Chondrocyte (in vitro differentiated cells): Measurements from ENCODE around the gene DCAF8L2. TPM values are rescaled to one million over a fixed set of nuclear protein-coding genes. Genes with fewer than 3 reads are reported as not detected.
"Not testable (repeated sequence)": the region's sequence is repeated elsewhere in the genome, so short reads cannot be mapped to it uniquely, and the experiment has no call there.

Experiments used
- DNase-seq: peaks from one replicate; pipeline ENCODE4 v3.0.0; 2021; ENCODE audit warnings: mixed read lengths, low spot score
- H3K27ac Mint-ChIP-seq: one replicate; pipeline ENCODE4 v1.8.0; 2021; ENCODE audit warnings: mild to moderate bottlenecking, moderate library complexity, mixed read lengths; ENCODE audit not compliant: unreplicated experiment
- H3K27me3 Mint-ChIP-seq: 2 replicates; pipeline ENCODE4 v1.8.0; 2021; ENCODE audit warnings: low read depth, mixed read lengths
- H3K36me3 Mint-ChIP-seq: 2 replicates; pipeline ENCODE4 v1.8.0; 2021; ENCODE audit warnings: low read depth, mixed read lengths
- H3K4me1 Mint-ChIP-seq: 2 replicates; pipeline ENCODE4 v1.8.0; 2021; ENCODE audit warnings: low read depth, mild to moderate bottlenecking, mixed read lengths
- H3K4me3 Mint-ChIP-seq: one replicate; pipeline ENCODE4 v1.8.0; 2021; ENCODE audit warnings: mild to moderate bottlenecking, moderate library complexity, mixed read lengths; ENCODE audit not compliant: unreplicated experiment
- H3K9me3 Mint-ChIP-seq: 2 replicates; pipeline ENCODE4 v1.8.0; 2021; ENCODE audit warnings: low read depth, mixed read lengths
- CTCF ChIP-seq: fragments of 200-600 bp; sonication (generic); IDR thresholded peaks from 2 replicates; pipeline ENCODE4 v1.5.0; 2021; ENCODE audit warnings: antibody characterized with exemption, mild to moderate bottlenecking, moderate library complexity
- total RNA-seq: library from RNA; stranded (reverse); gene quantifications from 3 replicates; pipeline ENCODE4 v1.2.1, GENCODE V29; 2021

The DCAF8L2 gene
- total RNA-seq, 1 donor from 2014 or later = not detected

DNA sequence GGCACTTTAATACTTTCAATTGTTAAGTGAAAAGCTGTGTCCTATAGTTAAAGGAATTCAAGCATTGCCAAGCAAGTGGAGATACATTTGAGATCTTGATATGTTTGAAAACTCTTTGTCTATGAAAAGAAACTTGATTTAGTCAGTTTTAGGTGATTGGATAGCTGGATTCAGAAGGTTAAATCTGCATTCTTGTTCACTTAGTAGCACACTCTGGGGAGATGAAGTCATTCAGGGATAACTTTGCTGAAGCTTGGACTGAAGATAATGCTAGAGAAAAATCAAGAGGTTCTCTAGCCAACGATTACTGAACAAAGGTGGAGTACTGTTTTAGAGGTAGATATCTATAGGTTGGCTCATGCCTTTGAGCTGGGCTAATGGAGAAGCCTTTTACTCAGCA lies 90.6 kb downstream of the DCAF8L2 start:
- Mint-ChIP-seq H3K36me3 (no peaks in the 10 kb centered on the region), H3K9me3 (no peaks in the 10 kb centered on the region), H3K4me3 (no peak overlapping the region), H3K4me1 (no peaks in the 10 kb centered on the region), H3K27me3 (no peaks in the 10 kb centered on the region), H3K27ac (no peak overlapping the region)
- DNase-seq = no peak
- no peak for TF ChIP-seq CTCF

- not testable (repeated sequence) for H3K36me3 Mint-ChIP-seq, H3K4me3 Mint-ChIP-seq, H3K9me3 Mint-ChIP-seq, H3K27ac Mint-ChIP-seq, DNase-seq, H3K4me1 Mint-ChIP-seq, H3K27me3 Mint-ChIP-seq
- TF ChIP-seq CTCF = peak; percentile 64
Observed at GRCh38 chrX:27683566-27684208, 93.5 kb downstream of the DCAF8L2 start.

DNA sequence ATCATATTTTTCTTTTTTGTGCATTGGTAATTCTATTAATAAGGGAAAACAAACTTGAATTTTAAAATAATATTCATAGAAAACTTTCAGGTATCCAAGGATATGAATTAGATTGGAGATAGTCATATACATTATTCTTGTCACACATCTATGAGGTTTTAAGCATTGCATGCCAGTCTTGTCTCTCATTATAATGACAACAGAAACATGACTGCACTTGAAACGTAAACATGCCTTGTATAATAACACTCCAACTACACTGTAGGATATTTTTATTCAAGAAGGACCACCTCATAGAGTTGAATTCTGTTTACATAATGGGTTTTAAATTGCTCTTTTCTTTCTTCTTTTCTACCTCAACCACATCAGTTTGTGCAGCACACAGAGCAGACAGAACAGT lies 104.5 kb downstream of the DCAF8L2 start:
- H3K4me1 Mint-ChIP-seq = no peaks in the 10 kb centered on the region
- no peak overlapping the region for H3K4me3 Mint-ChIP-seq

GRCh38 chrX:27706526-27706925 lies 116.4 kb downstream of the DCAF8L2 start:
- no peaks in the 10 kb centered on the region for H3K36me3 Mint-ChIP-seq
- H3K4me3 Mint-ChIP-seq = no peak overlapping the region
- no peak overlapping the region for H3K27ac Mint-ChIP-seq
- no peaks in the 10 kb centered on the region for H3K27me3 Mint-ChIP-seq
- TF ChIP-seq CTCF = no peak
- H3K4me1 Mint-ChIP-seq = no peaks in the 10 kb centered on the region
- peaks cover 14% of the 10 kb centered on the region for H3K9me3 Mint-ChIP-seq
- no peak for DNase-seq

More for the DNA sequence above, 104.5 kb downstream of the DCAF8L2 start:
- DNase-seq = no peak
- TF ChIP-seq CTCF = no peak
- no peaks in the 10 kb centered on the region for H3K36me3 Mint-ChIP-seq
- no peaks in the 10 kb centered on the region for H3K9me3 Mint-ChIP-seq
- H3K27me3 Mint-ChIP-seq = no peaks in the 10 kb centered on the region
- no peak overlapping the region for H3K27ac Mint-ChIP-seq

GRCh38 chrX:27715610-27716009 lies 125.5 kb downstream of the DCAF8L2 start:
- Mint-ChIP-seq H3K27ac (no peak overlapping the region), H3K9me3 (peaks cover 16% of the 10 kb centered on the region), H3K27me3 (peaks cover 8% of the 10 kb centered on the region), H3K4me1 (no peaks in the 10 kb centered on the region), H3K36me3 (no peaks in the 10 kb centered on the region), H3K4me3 (no peak overlapping the region)
- no peak for TF ChIP-seq CTCF
- no peak for DNase-seq
